SH-SY5Y (cell line): Measurements from ENCODE around the gene DUSP16.

Source experiments
- GATA2 ChIP-seq: IDR thresholded peaks from 2 replicates; pipeline ENCODE4 v1.6.1; 2011; ENCODE audit warnings: mild to moderate bottlenecking, low read depth, low read length
- GATA3 ChIP-seq: IDR thresholded peaks from 2 replicates; pipeline ENCODE4 v1.6.1; 2011; ENCODE audit warnings: low read depth, mild to moderate bottlenecking, low read length, moderate library complexity

GRCh38 chr12:12483438-12483837 lies 79.2 kb downstream of the DUSP16 start:
- TF ChIP-seq GATA2 (no peak), GATA3 (no peak)
